Choroid plexus epithelial cell (primary cell): ENCODE measurements around the gene ADCY4.

Source experiments
- DNase-seq: peaks from one replicate; pipeline ENCODE4 v3.0.0-alpha.2; 2010; ENCODE audit warnings: low read depth
- H3K4me3 ChIP-seq: 2 replicates; pipeline ENCODE4 v1.5.1; 2011; ENCODE audit warnings: low read depth, mild to moderate bottlenecking, control low read depth, low read length, moderate library complexity
- CTCF ChIP-seq: conservative IDR thresholded peaks from 2 replicates; pipeline ENCODE4 v1.5.1; 2011; ENCODE audit warnings: low read depth, mild to moderate bottlenecking, control low read depth, inconsistent platforms, low read length, moderate library complexity

The ADCY4 gene

DNA sequence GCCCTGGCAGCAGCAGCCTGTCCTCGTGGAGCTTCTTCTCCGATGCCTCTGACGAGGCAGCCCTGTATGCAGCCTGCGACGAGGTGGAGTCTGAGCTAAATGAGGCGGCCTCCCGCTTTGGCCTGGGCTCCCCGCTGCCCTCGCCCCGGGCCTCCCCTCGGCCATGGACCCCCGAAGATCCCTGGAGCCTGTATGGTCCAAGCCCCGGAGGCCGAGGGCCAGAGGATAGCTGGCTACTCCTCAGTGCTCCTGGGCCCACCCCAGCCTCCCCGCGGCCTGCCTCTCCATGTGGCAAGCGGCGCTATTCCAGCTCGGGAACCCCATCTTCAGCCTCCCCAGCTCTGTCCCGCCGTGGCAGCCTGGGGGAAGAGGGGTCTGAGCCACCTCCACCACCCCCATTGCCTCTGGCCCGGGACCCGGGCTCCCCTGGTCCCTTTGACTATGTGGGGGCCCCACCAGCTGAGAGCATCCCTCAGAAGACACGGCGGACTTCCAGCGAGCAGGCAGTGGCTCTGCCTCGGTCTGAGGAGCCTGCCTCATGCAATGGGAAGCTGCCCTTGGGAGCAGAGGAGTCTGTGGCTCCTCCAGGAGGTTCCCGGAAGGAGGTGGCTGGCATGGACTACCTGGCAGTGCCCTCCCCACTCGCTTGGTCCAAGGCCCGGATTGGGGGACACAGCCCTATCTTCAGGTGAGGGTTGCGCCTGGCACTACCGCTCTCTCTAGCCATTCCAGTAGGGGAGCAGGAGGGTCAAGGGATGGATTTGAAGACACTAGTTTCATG lies 35.2 kb upstream of the ADCY4 start:
- DNase-seq: no peak
- no peak overlapping the region for H3K4me3 ChIP-seq
- TF ChIP-seq CTCF: no peak

DNA sequence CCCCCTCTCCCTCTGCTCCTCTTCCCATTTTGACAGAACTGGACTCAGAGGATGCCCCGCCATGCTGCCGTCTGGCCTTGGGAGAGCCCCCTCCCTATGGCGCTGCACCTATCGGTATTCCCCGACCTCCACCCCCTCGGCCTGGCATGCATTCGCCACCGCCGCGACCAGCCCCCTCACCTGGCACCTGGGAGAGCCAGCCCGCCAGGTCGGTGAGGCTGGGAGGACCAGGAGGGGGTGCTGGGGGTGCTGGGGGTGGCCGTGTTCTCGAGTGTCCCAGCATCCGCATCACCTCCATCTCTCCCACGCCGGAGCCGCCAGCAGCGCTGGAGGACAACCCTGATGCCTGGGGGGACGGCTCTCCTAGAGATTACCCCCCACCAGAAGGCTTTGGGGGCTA lies 34.6 kb upstream of the ADCY4 start:
- DNase-seq: no peak
- H3K4me3 ChIP-seq: peak overlapping the region; percentile 84
- TF ChIP-seq CTCF: no peak

DNA sequence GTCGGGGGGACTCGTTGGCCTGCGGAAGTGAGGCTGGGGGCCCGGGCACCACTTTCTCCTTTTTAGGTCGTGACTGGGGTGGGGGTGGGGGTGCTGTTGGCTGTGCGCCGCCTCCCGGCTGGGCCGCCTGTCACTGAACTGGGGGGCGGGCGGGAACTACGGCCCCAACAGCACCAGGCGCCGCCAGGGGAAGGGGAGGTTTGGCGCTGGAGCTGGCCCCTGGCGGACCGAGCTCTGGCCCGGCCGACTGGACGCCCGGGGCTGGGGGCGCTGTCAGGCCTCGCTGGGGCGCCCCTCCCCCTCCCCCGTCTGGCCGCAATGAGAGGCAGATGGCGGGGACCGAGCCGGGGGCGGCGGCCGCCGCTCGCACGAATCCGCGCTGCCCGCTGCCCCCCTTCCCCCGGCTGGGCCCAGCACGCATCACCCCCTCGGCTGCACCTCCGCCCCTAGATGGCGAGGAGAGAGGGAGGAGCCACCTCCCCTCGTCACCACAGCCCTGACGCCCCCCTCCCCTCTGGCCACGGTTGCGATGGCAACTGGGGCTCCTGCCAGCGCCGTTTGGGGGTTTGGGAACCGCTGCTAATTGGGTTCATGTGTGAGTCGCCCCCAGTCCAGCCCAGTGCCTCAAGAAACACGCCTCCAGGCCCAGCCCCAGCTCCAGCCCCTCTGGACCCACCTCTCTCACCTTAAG lies 33.8 kb upstream of the ADCY4 start:
- peak overlapping the region; percentile 84 for H3K4me3 ChIP-seq
- DNase-seq: peak; percentile 58
- no peak for TF ChIP-seq CTCF

DNA sequence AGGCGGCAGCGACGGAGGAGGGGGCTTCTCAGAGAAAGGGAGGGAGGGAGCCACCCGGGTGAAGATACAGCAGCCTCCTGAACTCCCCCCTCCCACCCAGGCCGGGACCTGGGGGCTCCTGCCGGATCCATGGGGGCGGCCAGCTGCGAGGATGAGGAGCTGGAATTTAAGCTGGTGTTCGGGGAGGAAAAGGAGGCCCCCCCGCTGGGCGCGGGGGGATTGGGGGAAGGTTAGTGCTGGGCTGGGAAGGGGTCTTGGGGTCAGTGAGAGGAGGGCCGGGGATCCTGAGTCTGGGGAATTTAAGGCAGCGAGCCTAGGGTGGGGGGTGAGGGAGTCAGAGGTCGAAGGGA lies 33.3 kb upstream of the ADCY4 start:
- TF ChIP-seq CTCF: no peak
- peak overlapping the region; percentile 84 for H3K4me3 ChIP-seq

GRCh38 chr14:24367514-24368211 lies 32.8 kb upstream of the ADCY4 start, which contains the start of gene NFATC4:
TSS of gene NFATC4 (plus strand) at chr14:24368184. CDS start at chr14:24368341, 157 bp downstream.
- TF ChIP-seq CTCF: no peak
- peak within 1 kb of the TSS; percentile 84 for H3K4me3 ChIP-seq
- DNase-seq: peak; percentile 97

More for the DNA sequence above, 33.3 kb upstream of the ADCY4 start:
- DNase-seq: no peak

- DNase-seq: peak; percentile 98
Measured at GRCh38 chr14:24366721-24367513, 32.0 kb upstream of the ADCY4 start.

More at GRCh38 chr14:24366721-24367513, 32.0 kb upstream of the ADCY4 start:
- TF ChIP-seq CTCF: no peak
- H3K4me3 ChIP-seq: peak overlapping the region; percentile 84
